MM.1S (cell line): ENCODE results near the gene C3orf49.

Experiments used
- EZH2phosphoT487 ChIP-seq: fragments of 300-600 bp; sonication (generic); IDR thresholded peaks from 2 replicates; pipeline ENCODE4 v1.6.1; 2018; ENCODE audit warnings: antibody characterized with exemption, low read length
- TF ChIP-seq, protein P1 (sequence below): fragments of 300-600 bp; sonication (generic); IDR thresholded peaks from 2 replicates; pipeline ENCODE4 v1.5.1; 2016; ENCODE audit warnings: antibody characterized with exemption, low read length, mixed read lengths

DNA sequence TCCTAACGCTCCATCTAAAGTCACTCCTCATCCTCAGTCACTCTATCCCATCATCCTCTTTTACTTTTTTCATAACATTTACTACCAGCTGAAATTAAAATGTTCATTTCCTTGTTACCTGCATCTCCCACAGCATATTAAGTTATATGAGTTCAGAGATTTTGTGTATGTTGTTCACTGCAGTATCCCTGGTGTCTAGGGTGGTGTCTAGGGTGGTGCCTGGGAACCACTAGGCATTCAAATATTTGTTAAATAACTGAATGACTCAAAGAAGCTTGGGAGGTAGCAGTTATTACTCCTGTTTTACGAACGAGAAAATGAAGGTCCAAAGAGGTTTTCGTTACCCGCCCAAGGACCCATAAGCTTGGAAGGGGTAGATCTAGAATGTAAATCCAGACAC, 1.9 kb upstream of the C3orf49 start:
- TF ChIP-seq EZH2phosphoT487, result no peak
- TF ChIP-seq, protein P1, sequence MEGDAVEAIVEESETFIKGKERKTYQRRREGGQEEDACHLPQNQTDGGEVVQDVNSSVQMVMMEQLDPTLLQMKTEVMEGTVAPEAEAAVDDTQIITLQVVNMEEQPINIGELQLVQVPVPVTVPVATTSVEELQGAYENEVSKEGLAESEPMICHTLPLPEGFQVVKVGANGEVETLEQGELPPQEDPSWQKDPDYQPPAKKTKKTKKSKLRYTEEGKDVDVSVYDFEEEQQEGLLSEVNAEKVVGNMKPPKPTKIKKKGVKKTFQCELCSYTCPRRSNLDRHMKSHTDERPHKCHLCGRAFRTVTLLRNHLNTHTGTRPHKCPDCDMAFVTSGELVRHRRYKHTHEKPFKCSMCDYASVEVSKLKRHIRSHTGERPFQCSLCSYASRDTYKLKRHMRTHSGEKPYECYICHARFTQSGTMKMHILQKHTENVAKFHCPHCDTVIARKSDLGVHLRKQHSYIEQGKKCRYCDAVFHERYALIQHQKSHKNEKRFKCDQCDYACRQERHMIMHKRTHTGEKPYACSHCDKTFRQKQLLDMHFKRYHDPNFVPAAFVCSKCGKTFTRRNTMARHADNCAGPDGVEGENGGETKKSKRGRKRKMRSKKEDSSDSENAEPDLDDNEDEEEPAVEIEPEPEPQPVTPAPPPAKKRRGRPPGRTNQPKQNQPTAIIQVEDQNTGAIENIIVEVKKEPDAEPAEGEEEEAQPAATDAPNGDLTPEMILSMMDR, result no peak
